A673 (cell line): ENCODE results near the gene ATP10B. TPM values are rescaled to one million over a fixed set of nuclear protein-coding genes. Genes with fewer than 3 reads are reported as not detected.
"Not testable (repeated sequence)": the region's sequence is repeated elsewhere in the genome, so short reads cannot be mapped to it uniquely, and the experiment has no call there.

Experiments used
- BruUV-seq: library from RNA; stranded (reverse); fragments of 400-500 nt; replicated peaks from 2 replicates; lab custom pipeline; 2021; lab: Mats Ljungman, UMichigan
- CTCF ChIA-PET: fragments of 300-600 bp; sonication (Branson Sonifier 250); formaldehyde crosslinking; loops from one replicate; lab custom pipeline; 2022; ENCODE audit warnings: antibody characterized with exemption; lab: Charles Lee
- POLR2A ChIA-PET: fragments of 300-600 bp; sonication (Branson Sonifier 250); formaldehyde crosslinking; loops from one replicate; lab custom pipeline; 2022; ENCODE audit warnings: antibody characterized with exemption; ENCODE audit not compliant: low non-redundant PET; lab: Charles Lee
- DNase-seq: peaks from one replicate; pipeline ENCODE4 v3.0.0-alpha.2; 2015; ENCODE audit warnings: low spot score
- H3K27ac ChIP-seq: fragments of 200-600 bp; sonication (generic); 2 replicates; pipeline ENCODE4 v1.5.1; 2016; ENCODE audit warnings: mixed run types, low read depth, mild to moderate bottlenecking, mixed read lengths, antibody characterized with exemption, low read length; ENCODE audit not compliant: poor library complexity, severe bottlenecking
- H3K27me3 ChIP-seq: fragments of 200-600 bp; sonication (generic); replicated peaks from 2 replicates; pipeline ENCODE4 v1.6.1; 2017; ENCODE audit warnings: mixed run types, low read depth, mild to moderate bottlenecking, mixed read lengths, antibody characterized with exemption, low read length; ENCODE audit not compliant: insufficient read depth, poor library complexity
- H3K36me3 ChIP-seq: fragments of 200-600 bp; sonication (generic); 2 replicates; pipeline ENCODE4 v1.6.1; 2016; ENCODE audit warnings: mixed run types, mild to moderate bottlenecking, mixed read lengths, antibody characterized with exemption, low read length; ENCODE audit not compliant: insufficient read depth, poor library complexity, severe bottlenecking
- H3K4me1 ChIP-seq: fragments of 200-600 bp; sonication (generic); 2 replicates; pipeline ENCODE4 v1.6.1; 2017; ENCODE audit warnings: mixed run types, mild to moderate bottlenecking, mixed read lengths, antibody characterized with exemption, low read length; ENCODE audit not compliant: insufficient read depth, poor library complexity, severe bottlenecking
- H3K4me3 ChIP-seq: fragments of 200-600 bp; sonication (generic); 2 replicates; pipeline ENCODE4 v1.5.1; 2016; ENCODE audit warnings: low read depth, mixed run types, mild to moderate bottlenecking, mixed read lengths, low read length; ENCODE audit not compliant: poor library complexity, severe bottlenecking
- H3K9me3 ChIP-seq: fragments of 200-600 bp; sonication (generic); 2 replicates; pipeline ENCODE4 v1.6.1; 2016; ENCODE audit warnings: mixed run types, low read depth, mild to moderate bottlenecking, mixed read lengths, antibody characterized with exemption, low read length; ENCODE audit not compliant: poor library complexity, severe bottlenecking
- EZH2 ChIP-seq: fragments of 200-600 bp; sonication (generic); IDR thresholded peaks from 2 replicates; pipeline ENCODE4 v1.6.1; 2017; ENCODE audit warnings: borderline replicate concordance, low read depth, mild to moderate bottlenecking, mixed read lengths, antibody characterized with exemption, low read length; ENCODE audit not compliant: poor library complexity, severe bottlenecking
- intact Hi-C: fragments of 100-400 bp; cut with micrococcal nuclease; formaldehyde crosslinking; loops from one replicate; pipeline ENCODE4 v1.10.0; 2022; ENCODE audit not compliant: unreplicated experiment
- total RNA-seq: library from RNA; stranded (reverse); gene quantifications from 2 replicates; pipeline ENCODE4 v1.2.3, GENCODE V29; 2021
- TF ChIP-seq, protein P1 (sequence below): fragments of 300-800, 200-600 bp; sonication (generic); conservative IDR thresholded peaks from 2 replicates; pipeline ENCODE4 v1.5.1; 2017; ENCODE audit warnings: low read depth, mild to moderate bottlenecking, antibody characterized with exemption, low read length, moderate library complexity, mixed read lengths

ATP10B gene
- total RNA-seq, 1 experiment from 2014 or later = not detected

- H3K9me3 ChIP-seq = no peaks in the 10 kb centered on the region
- TF ChIP-seq, protein P1, sequence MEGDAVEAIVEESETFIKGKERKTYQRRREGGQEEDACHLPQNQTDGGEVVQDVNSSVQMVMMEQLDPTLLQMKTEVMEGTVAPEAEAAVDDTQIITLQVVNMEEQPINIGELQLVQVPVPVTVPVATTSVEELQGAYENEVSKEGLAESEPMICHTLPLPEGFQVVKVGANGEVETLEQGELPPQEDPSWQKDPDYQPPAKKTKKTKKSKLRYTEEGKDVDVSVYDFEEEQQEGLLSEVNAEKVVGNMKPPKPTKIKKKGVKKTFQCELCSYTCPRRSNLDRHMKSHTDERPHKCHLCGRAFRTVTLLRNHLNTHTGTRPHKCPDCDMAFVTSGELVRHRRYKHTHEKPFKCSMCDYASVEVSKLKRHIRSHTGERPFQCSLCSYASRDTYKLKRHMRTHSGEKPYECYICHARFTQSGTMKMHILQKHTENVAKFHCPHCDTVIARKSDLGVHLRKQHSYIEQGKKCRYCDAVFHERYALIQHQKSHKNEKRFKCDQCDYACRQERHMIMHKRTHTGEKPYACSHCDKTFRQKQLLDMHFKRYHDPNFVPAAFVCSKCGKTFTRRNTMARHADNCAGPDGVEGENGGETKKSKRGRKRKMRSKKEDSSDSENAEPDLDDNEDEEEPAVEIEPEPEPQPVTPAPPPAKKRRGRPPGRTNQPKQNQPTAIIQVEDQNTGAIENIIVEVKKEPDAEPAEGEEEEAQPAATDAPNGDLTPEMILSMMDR = no peak
- TF ChIP-seq EZH2 = no peak
- ChIA-PET POLR2A (no interaction called here), CTCF (no interaction called here)
- no peak overlapping the region for H3K27ac ChIP-seq
- H3K36me3 ChIP-seq = no peaks in the 10 kb centered on the region
- intact Hi-C loops = loop anchor here (2.0 kb wide), 1 partner anchor 18 kb away; no protein-coding TSS in a partner anchor
- no peaks in the 10 kb centered on the region for H3K27me3 ChIP-seq
- no TSS peak for BruUV-seq
- no peaks in the 10 kb centered on the region for H3K4me1 ChIP-seq
- no peak overlapping the region for H3K4me3 ChIP-seq
- no peak for DNase-seq
Measured at GRCh38 chr5:160824301-160825001, 27.6 kb downstream of the ATP10B start.

DNA sequence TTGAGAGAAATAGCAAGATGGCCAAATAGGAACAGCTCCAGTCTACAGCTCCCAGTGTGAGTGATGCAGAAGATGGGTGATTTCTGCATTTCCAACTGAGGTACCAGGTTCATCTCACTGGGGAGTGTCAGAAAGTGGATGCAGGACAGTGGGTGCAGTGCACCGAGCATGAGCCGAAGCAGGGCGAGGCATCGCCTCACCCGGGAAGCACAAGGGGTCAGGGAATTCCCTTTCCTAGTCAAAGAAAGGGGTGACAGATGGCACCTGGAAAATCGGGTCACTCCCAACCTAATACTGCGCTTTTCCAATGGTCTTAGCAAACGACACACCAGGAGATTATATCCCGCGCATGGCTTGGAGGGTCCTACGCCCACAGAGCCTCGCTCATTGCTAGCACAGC is 39.0 kb downstream of the ATP10B start:
- H3K27ac ChIP-seq, POLR2A ChIA-PET, H3K4me1 ChIP-seq, H3K4me3 ChIP-seq, H3K9me3 ChIP-seq, H3K36me3 ChIP-seq, DNase-seq, H3K27me3 ChIP-seq, CTCF ChIA-PET, intact Hi-C loops, BruUV-seq: not testable (repeated sequence)

GRCh38 chr5:160805376-160805775 is 46.6 kb downstream of the ATP10B start:
- H3K27ac ChIP-seq = no peak overlapping the region
- POLR2A ChIA-PET = no interaction called here
- no peak for DNase-seq

More at GRCh38 chr5:160805376-160805775, 46.6 kb downstream of the ATP10B start:
- no peaks in the 10 kb centered on the region for H3K36me3 ChIP-seq
- no peaks in the 10 kb centered on the region for H3K4me1 ChIP-seq
- intact Hi-C loops = no loop called here
- TF ChIP-seq, protein P1 = no peak
- no TSS peak for BruUV-seq
- no peak overlapping the region for H3K4me3 ChIP-seq
- H3K9me3 ChIP-seq = no peaks in the 10 kb centered on the region
- no peaks in the 10 kb centered on the region for H3K27me3 ChIP-seq
- CTCF ChIA-PET = no interaction called here
